ENCODE data around the gene OR12D2. TPM values are rescaled to one million over a fixed set of nuclear protein-coding genes. Genes with fewer than 3 reads are reported as not detected.
"Not testable (repeated sequence)": the region's sequence is repeated elsewhere in the genome, so short reads cannot be mapped to it uniquely, and the experiment has no call there.

Gene OR12D2
- total RNA-seq (not detected), polyA plus RNA-seq (not detected)

- Histone ChIP-seq H3K27ac (ENCODE audit: low read depth) (no peak within 1 kb of the TSS), H3K4me3 (ENCODE audit: low read depth, low read length) (no peak within 1 kb of the TSS), H3K36me3 (ENCODE audit: insufficient read depth) (no peaks in the 10 kb centered on the region), H3K4me1 (ENCODE audit: insufficient read depth) (no peaks in the 10 kb centered on the region)
- DNase-seq (ENCODE audit: extremely low spot score) = no peak
These were observed at the start of gene OR12D2 for GRCh38 chr6:29395331-29395730. OR12D2 (plus strand) TSS chr6:29395631; CDS start chr6:29396700, 1,069 bp downstream.

GRCh38 chr6:29349348-29349747 lies 46.1 kb upstream of the OR12D2 start:
- DNase-seq (ENCODE audit: extremely low spot score); H3K4me1 ChIP-seq (ENCODE audit: insufficient read depth); H3K36me3 ChIP-seq (ENCODE audit: insufficient read depth); H3K27ac ChIP-seq (ENCODE audit: low read depth); H3K4me3 ChIP-seq (ENCODE audit: low read depth, low read length): not testable (repeated sequence)
- 95% methylated on average over 3 of the region's 3 CpGs for WGBS

GRCh38 chr6:29354980-29355379 lies 40.5 kb upstream of the OR12D2 start:
- H3K27ac ChIP-seq (ENCODE audit: low read depth) = no peak overlapping the region
- H3K4me1 ChIP-seq (ENCODE audit: insufficient read depth) = no peaks in the 10 kb centered on the region
- DNase-seq (ENCODE audit: extremely low spot score) = no peak
- H3K36me3 ChIP-seq (ENCODE audit: insufficient read depth) = no peaks in the 10 kb centered on the region
- H3K4me3 ChIP-seq (ENCODE audit: low read depth, low read length) = no peak overlapping the region

GRCh38 chr6:29355603-29356002 lies 39.8 kb upstream of the OR12D2 start:
- 57% methylated on average over 1 of the region's 1 CpG for WGBS
- no peaks in the 10 kb centered on the region for H3K36me3 ChIP-seq (ENCODE audit: insufficient read depth)
- H3K4me1 ChIP-seq (ENCODE audit: insufficient read depth) = no peaks in the 10 kb centered on the region
- H3K4me3 ChIP-seq (ENCODE audit: low read depth, low read length) = no peak overlapping the region
- DNase-seq (ENCODE audit: extremely low spot score) = no peak
- no peak overlapping the region for H3K27ac ChIP-seq (ENCODE audit: low read depth)

GRCh38 chr6:29368765-29369164 lies 26.7 kb upstream of the OR12D2 start, which contains the start of gene OR5V1:
OR5V1 (minus strand) TSS chr6:29368865; CDS start chr6:29356195, 12,670 bp downstream.
- no peak for DNase-seq (ENCODE audit: extremely low spot score)
- Histone ChIP-seq H3K4me3 (ENCODE audit: low read depth, low read length) (no peak within 1 kb of the TSS), H3K36me3 (ENCODE audit: insufficient read depth) (no peaks in the 10 kb centered on the region), H3K4me1 (ENCODE audit: insufficient read depth) (no peaks in the 10 kb centered on the region), H3K27ac (ENCODE audit: low read depth) (no peak within 1 kb of the TSS)
- WGBS = 81% methylated on average over 3 of the region's 3 CpGs

GRCh38 chr6:29375191-29375590 lies 20.2 kb upstream of the OR12D2 start, which contains the start of gene OR12D3:
OR12D3 (minus strand) TSS chr6:29375291; CDS start chr6:29375287, 4 bp downstream.
- no peaks in the 10 kb centered on the region for H3K36me3 ChIP-seq (ENCODE audit: insufficient read depth)
- no peak for DNase-seq (ENCODE audit: extremely low spot score)
- H3K27ac ChIP-seq (ENCODE audit: low read depth) = no peak within 1 kb of the TSS
- H3K4me3 ChIP-seq (ENCODE audit: low read depth, low read length) = no peak within 1 kb of the TSS
- no peaks in the 10 kb centered on the region for H3K4me1 ChIP-seq (ENCODE audit: insufficient read depth)
- 80% methylated on average over 1 of the region's 1 CpG for WGBS

- Histone ChIP-seq H3K36me3 (ENCODE audit: insufficient read depth) (no peaks in the 10 kb centered on the region), H3K27ac (ENCODE audit: low read depth) (no peak overlapping the region), H3K4me3 (ENCODE audit: low read depth, low read length) (no peak overlapping the region), H3K4me1 (ENCODE audit: insufficient read depth) (no peaks in the 10 kb centered on the region)
- no peak for DNase-seq (ENCODE audit: extremely low spot score)
These were observed 19.4 kb upstream of the OR12D2 start for GRCh38 chr6:29376003-29376402.

- Histone ChIP-seq H3K4me3 (ENCODE audit: low read depth, low read length) (no peak overlapping the region), H3K36me3 (ENCODE audit: insufficient read depth) (no peaks in the 10 kb centered on the region), H3K27ac (ENCODE audit: low read depth) (no peak overlapping the region), H3K4me1 (ENCODE audit: insufficient read depth) (no peaks in the 10 kb centered on the region)
- 46% methylated on average over 4 of the region's 4 CpGs for WGBS
- no peak for DNase-seq (ENCODE audit: extremely low spot score)
These were observed 6.9 kb upstream of the OR12D2 start for GRCh38 chr6:29388533-29388932.

- Histone ChIP-seq H3K36me3 (ENCODE audit: insufficient read depth) (no peaks in the 10 kb centered on the region), H3K27ac (ENCODE audit: low read depth) (no peak overlapping the region), H3K4me1 (ENCODE audit: insufficient read depth) (no peaks in the 10 kb centered on the region), H3K4me3 (ENCODE audit: low read depth, low read length) (no peak overlapping the region)
- DNase-seq (ENCODE audit: extremely low spot score) = no peak
- 52% methylated on average over 2 of the region's 2 CpGs for WGBS
These were observed 4.1 kb downstream of the OR12D2 start for GRCh38 chr6:29399525-29399924.

- H3K27ac ChIP-seq (ENCODE audit: low read depth) = no peak overlapping the region
- H3K36me3 ChIP-seq (ENCODE audit: insufficient read depth) = no peaks in the 10 kb centered on the region
- no peak overlapping the region for H3K4me3 ChIP-seq (ENCODE audit: low read depth, low read length)
- WGBS = 43% methylated on average over 1 of the region's 1 CpG
- no peak for DNase-seq (ENCODE audit: extremely low spot score)
- no peaks in the 10 kb centered on the region for H3K4me1 ChIP-seq (ENCODE audit: insufficient read depth)
These were observed 8.4 kb downstream of the OR12D2 start for GRCh38 chr6:29403801-29404200.

GRCh38 chr6:29414588-29414987 lies 19.2 kb downstream of the OR12D2 start, which contains the start of gene OR12D1:
OR12D1 (plus strand) TSS chr6:29414928.
- DNase-seq (ENCODE audit: extremely low spot score) = no peak
- Histone ChIP-seq H3K4me1 (ENCODE audit: insufficient read depth) (no peaks in the 10 kb centered on the region), H3K27ac (ENCODE audit: low read depth) (no peak within 1 kb of the TSS), H3K36me3 (ENCODE audit: insufficient read depth) (no peaks in the 10 kb centered on the region), H3K4me3 (ENCODE audit: low read depth, low read length) (no peak within 1 kb of the TSS)

- Histone ChIP-seq H3K4me1 (ENCODE audit: insufficient read depth) (no peaks in the 10 kb centered on the region), H3K4me3 (ENCODE audit: low read depth, low read length) (no peak overlapping the region), H3K36me3 (ENCODE audit: insufficient read depth) (no peaks in the 10 kb centered on the region), H3K27ac (ENCODE audit: low read depth) (no peak overlapping the region)
- no peak for DNase-seq (ENCODE audit: extremely low spot score)
- WGBS = 60% methylated on average over 3 of the region's 3 CpGs
These were observed 24.1 kb downstream of the OR12D2 start for GRCh38 chr6:29419516-29419915.

GRCh38 chr6:29424168-29424567 lies 28.7 kb downstream of the OR12D2 start:
- Histone ChIP-seq H3K36me3 (ENCODE audit: insufficient read depth) (no peaks in the 10 kb centered on the region), H3K27ac (ENCODE audit: low read depth) (no peak overlapping the region), H3K4me3 (ENCODE audit: low read depth, low read length) (no peak overlapping the region), H3K4me1 (ENCODE audit: insufficient read depth) (no peaks in the 10 kb centered on the region)
- 91% methylated on average over 2 of the region's 2 CpGs for WGBS
- DNase-seq (ENCODE audit: extremely low spot score) = no peak

- no peak overlapping the region for H3K4me3 ChIP-seq (ENCODE audit: low read depth, low read length)
- H3K36me3 ChIP-seq (ENCODE audit: insufficient read depth) = no peaks in the 10 kb centered on the region
- WGBS = 29% methylated on average over 2 of the region's 2 CpGs
- DNase-seq (ENCODE audit: extremely low spot score) = no peak
- no peak overlapping the region for H3K27ac ChIP-seq (ENCODE audit: low read depth)
- H3K4me1 ChIP-seq (ENCODE audit: insufficient read depth) = no peaks in the 10 kb centered on the region
These were observed 29.1 kb downstream of the OR12D2 start for GRCh38 chr6:29424575-29424974.

- 48% methylated on average over 1 of the region's 1 CpG for WGBS
- Histone ChIP-seq H3K4me1 (ENCODE audit: insufficient read depth) (no peaks in the 10 kb centered on the region), H3K27ac (ENCODE audit: low read depth) (no peak overlapping the region), H3K36me3 (ENCODE audit: insufficient read depth) (no peaks in the 10 kb centered on the region), H3K4me3 (ENCODE audit: low read depth, low read length) (no peak overlapping the region)
- DNase-seq (ENCODE audit: extremely low spot score) = no peak
These were observed 29.6 kb downstream of the OR12D2 start for GRCh38 chr6:29425075-29425474.

Data from urinary bladder (tissue), 4 donors.